ENCODE measurements around the gene SIAH1. TPM values are rescaled to one million over a fixed set of nuclear protein-coding genes. Genes with fewer than 3 reads are reported as not detected.

The SIAH1 gene
- total and polyA plus RNA-seq, 2 of the 8 experiments (the other 6 are each of a cell fraction or from before 2014, with no cell fraction given): 19.5 to 33.9 TPM

GRCh38 chr16:48383009-48383876 lies 2.0 kb downstream of the SIAH1 start:
- no peaks in the 10 kb centered on the region for H3K36me3 ChIP-seq (ENCODE audit: control insufficient read depth in 2 of 4, insufficient read depth in 4 of 4, low read length in 3 of 4)
- peaks cover 7% of the 10 kb centered on the region in 2 experiments for H4K20me1 ChIP-seq (replicated peaks in 1 of 2; ENCODE audit: control insufficient read depth in 1 of 2, insufficient read depth in 2 of 2, low read length in 2 of 2)
- POLR2A ChIA-PET (ENCODE audit: partially characterized antibody): interaction anchor here (0.6 to 11.9 kb wide), 8 partner anchors 9 to 143 kb away, joined by 3 to 156 read pairs (median 8); no protein-coding TSS in a partner anchor
- H4K91ac ChIP-seq (replicated peaks; ENCODE audit: insufficient read length, low read length): no peak overlapping the region
- no peak overlapping the region for H3K27ac ChIP-seq (ENCODE audit: low read depth, low read length)
- peaks cover 0 to 17% (median 12%) of the 10 kb centered on the region in 4 experiments for H3K4me1 ChIP-seq (replicated peaks in 1 of 4; ENCODE audit: control insufficient read depth in 3 of 4, insufficient read depth in 4 of 4, low read length in 3 of 4)
- DNase-seq (ENCODE audit: low read depth in 1 of 2, low spot score in 2 of 2) (no peak), FAIRE-seq (no peak)
- H3K27me3 ChIP-seq (replicated peaks in 1 of 4; ENCODE audit: control insufficient read depth in 3 of 4, extremely low read depth in 1 of 4, insufficient read depth in 3 of 4, low read length in 3 of 4): no peaks in the 10 kb centered on the region
- no peak overlapping the region for H2AK5ac ChIP-seq (ENCODE audit: low read depth, low read length)
- no peak overlapping the region for H3K18ac ChIP-seq (ENCODE audit: extremely low read depth, low read length)
- no peak overlapping the region for H2BK12ac ChIP-seq (ENCODE audit: low read depth, low read length)
- peak overlapping the region in 2 of 4 experiments; percentile 19 to 79; a peak in 3 of 7 replicates for H3K9ac ChIP-seq (replicated peaks in 1 of 4; ENCODE audit: extremely low read depth in 1 of 4, low read depth in 3 of 4, low read length in 3 of 4)
- no peak overlapping the region for H3K56ac ChIP-seq (replicated peaks; ENCODE audit: insufficient read length, low read depth, low read length)
- H2BK120ac ChIP-seq (replicated peaks; ENCODE audit: low read depth, low read length): no peak overlapping the region
- H3K79me2 ChIP-seq (ENCODE audit: control insufficient read depth in 1 of 2, insufficient read depth in 2 of 2, low read length in 2 of 2): peaks cover 46 to 64% of the 10 kb centered on the region in 2 experiments
- H3K4ac ChIP-seq (replicated peaks; ENCODE audit: insufficient read length, low read depth, low read length): no peak overlapping the region
- H4K8ac ChIP-seq (ENCODE audit: extremely low read depth, insufficient read depth, low read length): no peak overlapping the region
- no peaks in the 10 kb centered on the region; the same call in 1 of the 2 replicates for H3K79me1 ChIP-seq (ENCODE audit: low read depth, low read length)
- no peak overlapping the region for H2BK5ac ChIP-seq (ENCODE audit: low read depth, low read length)
- H4K5ac ChIP-seq (ENCODE audit: insufficient read length, low read depth, low read length): no peak overlapping the region
- H2BK15ac ChIP-seq (ENCODE audit: low read length): no peak overlapping the region
- peak overlapping the region; percentile 80 to 96 (median 92) for H3K4me3 ChIP-seq (ENCODE audit: extremely low read depth in 1 of 4, insufficient read depth in 2 of 4, low read depth in 3 of 4, low read length in 4 of 4)
- H3K23ac ChIP-seq (ENCODE audit: insufficient read length): no peak overlapping the region
- peaks cover 9% of the 10 kb centered on the region for H3K23me2 ChIP-seq (ENCODE audit: low read depth, low read length)
- WGBS, 2 experiments (ENCODE audit: extremely low coverage in 1 of 2, insufficient coverage in 1 of 2, insufficient read length in 1 of 2, insufficient replicate concordance in 2 of 2, low coverage in 1 of 2, low lambda C conversion rate in 2 of 2, missing lambda C conversion rate in 1 of 2): 82% methylated on average over 6 of the region's 6 CpGs; no CpG with 5 or more reads in 1 of the 2 experiments
- H3K4me2 ChIP-seq (ENCODE audit: insufficient read depth in 1 of 2, low read depth in 2 of 2, low read length in 2 of 2): peak overlapping the region; percentile 75 to 86
- no peaks in the 10 kb centered on the region for H3K9me3 ChIP-seq (ENCODE audit: insufficient read depth in 2 of 2, low read depth in 1 of 2, low read length in 1 of 2)
- no peak overlapping the region for H2BK20ac ChIP-seq (ENCODE audit: low read length)
- no peak overlapping the region for H3K14ac ChIP-seq (ENCODE audit: insufficient read length)
- CTCF ChIA-PET (ENCODE audit: partially characterized antibody): no interaction called here
- H2AFZ ChIP-seq (ENCODE audit: low read length): no peak overlapping the region
- TF ChIP-seq SIRT6 (IDR thresholded peaks at IDR 0.05; ENCODE audit: low read length) (no peak), NANOG (IDR thresholded peaks at IDR 0.05; ENCODE audit: insufficient read depth, low read depth, low read length, poor library complexity, severe bottlenecking) (no peak), CHD1 (IDR thresholded peaks at IDR 0.05; ENCODE audit: low read depth, low read length) (no peak)

Data from H1 (cell line).